Measurements from ENCODE around the gene TMEM88. TPM values are rescaled to one million over a fixed set of nuclear protein-coding genes. Genes with fewer than 3 reads are reported as not detected.
"Not testable (repeated sequence)": the region's sequence is repeated elsewhere in the genome, so short reads cannot be mapped to it uniquely, and the experiment has no call there.

Gene TMEM88, protein sequence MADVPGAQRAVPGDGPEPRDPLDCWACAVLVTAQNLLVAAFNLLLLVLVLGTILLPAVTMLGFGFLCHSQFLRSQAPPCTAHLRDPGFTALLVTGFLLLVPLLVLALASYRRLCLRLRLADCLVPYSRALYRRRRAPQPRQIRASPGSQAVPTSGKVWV
- 24.8 and 46.8 TPM in 2 replicates for total RNA-seq

DNA sequence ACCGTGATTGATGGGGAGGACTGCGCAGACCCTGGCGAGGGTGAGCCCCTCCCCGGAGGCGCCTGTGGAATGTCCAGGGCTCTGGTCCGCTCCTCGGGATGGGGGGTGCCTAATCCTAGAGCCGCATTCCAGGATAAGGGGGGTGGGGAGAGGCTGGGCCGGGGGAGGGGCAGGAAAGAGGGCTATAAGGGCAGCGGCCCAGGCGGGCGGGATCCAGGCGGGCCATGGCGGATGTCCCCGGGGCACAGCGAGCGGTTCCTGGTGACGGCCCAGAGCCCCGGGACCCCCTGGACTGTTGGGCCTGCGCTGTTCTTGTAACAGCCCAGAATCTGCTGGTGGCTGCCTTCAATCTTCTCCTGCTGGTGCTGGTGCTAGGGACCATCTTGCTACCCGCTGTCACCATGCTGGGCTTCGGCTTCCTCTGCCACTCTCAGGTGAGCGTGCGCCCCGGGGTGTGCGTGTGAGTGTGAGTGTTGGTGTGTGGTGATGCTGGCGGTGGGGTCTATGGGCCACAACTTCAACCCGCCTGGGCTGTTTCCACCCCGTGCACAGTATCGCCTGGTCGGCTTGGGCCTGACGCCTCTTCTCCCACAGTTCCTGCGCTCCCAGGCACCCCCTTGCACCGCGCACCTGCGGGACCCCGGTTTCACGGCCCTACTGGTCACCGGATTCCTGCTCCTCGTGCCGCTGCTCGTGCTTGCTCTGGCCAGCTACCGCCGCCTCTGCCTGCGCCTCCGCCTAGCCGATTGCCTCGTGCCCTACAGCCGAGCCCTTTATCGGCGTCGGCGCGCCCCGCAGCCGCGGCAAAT lies at the start of gene TMEM88:
Gene TMEM88, plus strand, starts transcription at position 216 of the 809 bp plus-strand sequence. Its CDS starts 9 bp downstream, at position 225.
- DNase-seq (ENCODE audit: extremely low read depth, low read depth, low spot score) = no peak

- DNase-seq (ENCODE audit: extremely low read depth, low read depth, low spot score) = no peak
Measured at GRCh38 chr17:7806587-7806986, 48.3 kb upstream of the TMEM88 start.

- DNase-seq (ENCODE audit: extremely low read depth, low read depth, low spot score) = no peak
Measured at GRCh38 chr17:7807206-7807605, 47.7 kb upstream of the TMEM88 start.

GRCh38 chr17:7809086-7809790 lies 45.6 kb upstream of the TMEM88 start:
- no peak for DNase-seq (ENCODE audit: extremely low read depth, low read depth, low spot score)

DNA sequence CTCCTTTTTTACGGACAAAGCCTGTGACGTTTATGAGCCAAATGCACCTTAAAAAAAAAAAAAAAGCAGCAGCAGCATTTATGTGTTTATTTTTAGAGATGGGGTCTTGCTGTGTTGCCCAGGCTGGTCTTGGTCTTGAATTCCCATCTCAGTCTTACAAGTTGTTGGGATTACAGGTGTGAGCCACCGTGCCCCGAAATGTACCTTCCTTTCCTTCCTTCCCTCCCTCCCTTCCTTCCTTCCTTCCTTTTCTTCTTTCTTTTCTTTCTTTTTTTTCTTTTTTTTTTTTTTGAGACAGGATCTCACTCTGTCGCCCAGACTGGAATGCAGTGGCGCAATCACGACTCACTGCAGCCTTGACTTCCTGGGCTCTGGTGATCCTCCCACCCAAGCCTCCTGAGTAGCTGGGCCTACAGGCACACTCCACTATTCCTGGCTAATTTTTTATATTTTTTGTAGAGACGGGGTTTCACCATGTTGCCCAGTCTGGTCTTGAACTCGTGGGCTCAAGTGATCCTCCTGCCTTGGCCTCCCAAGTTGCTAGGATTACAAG lies 45.0 kb upstream of the TMEM88 start:
- DNase-seq (ENCODE audit: extremely low read depth, low read depth, low spot score) = not testable (repeated sequence)

DNA sequence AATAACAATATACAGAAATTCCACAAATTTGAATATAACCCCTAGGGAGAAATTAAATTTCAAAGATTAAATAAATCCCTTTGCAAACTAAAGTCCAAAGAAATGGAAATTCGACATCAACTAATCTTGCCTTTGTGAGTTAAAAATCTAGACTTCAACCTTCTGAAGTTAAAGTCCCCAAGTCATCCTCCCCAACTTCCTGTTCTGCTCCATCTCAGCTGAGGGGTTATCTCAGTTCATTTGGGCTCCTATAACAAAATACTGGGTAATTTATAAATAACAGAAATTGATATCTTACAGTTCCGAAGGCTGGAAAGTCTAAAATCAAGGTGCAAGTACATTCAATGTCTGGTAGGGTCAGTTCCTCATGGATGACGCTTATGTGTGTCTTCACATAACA lies 43.6 kb upstream of the TMEM88 start:
- DNase-seq (ENCODE audit: extremely low read depth, low read depth, low spot score) = no peak

DNA sequence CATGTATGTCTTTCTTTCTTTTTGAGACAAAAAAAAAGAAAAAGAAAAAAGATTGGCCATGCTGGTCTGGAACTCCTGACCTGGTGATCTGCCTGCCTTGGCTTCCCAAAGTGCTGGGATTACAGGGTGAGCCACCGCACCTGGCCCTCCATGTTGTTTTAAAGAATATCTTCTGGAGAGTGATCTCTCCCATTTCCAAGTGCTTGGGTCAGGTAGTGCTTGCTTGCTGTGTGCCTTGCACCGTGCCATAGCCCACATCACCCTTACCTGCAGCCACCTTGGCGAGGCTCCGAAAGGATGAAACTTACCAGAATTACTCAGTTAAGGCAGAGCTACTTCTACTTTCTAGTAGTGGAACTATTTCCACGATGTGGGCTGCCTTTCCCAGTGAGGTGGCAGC lies 39.9 kb upstream of the TMEM88 start:
- no peak for DNase-seq (ENCODE audit: extremely low read depth, low read depth, low spot score)

DNA sequence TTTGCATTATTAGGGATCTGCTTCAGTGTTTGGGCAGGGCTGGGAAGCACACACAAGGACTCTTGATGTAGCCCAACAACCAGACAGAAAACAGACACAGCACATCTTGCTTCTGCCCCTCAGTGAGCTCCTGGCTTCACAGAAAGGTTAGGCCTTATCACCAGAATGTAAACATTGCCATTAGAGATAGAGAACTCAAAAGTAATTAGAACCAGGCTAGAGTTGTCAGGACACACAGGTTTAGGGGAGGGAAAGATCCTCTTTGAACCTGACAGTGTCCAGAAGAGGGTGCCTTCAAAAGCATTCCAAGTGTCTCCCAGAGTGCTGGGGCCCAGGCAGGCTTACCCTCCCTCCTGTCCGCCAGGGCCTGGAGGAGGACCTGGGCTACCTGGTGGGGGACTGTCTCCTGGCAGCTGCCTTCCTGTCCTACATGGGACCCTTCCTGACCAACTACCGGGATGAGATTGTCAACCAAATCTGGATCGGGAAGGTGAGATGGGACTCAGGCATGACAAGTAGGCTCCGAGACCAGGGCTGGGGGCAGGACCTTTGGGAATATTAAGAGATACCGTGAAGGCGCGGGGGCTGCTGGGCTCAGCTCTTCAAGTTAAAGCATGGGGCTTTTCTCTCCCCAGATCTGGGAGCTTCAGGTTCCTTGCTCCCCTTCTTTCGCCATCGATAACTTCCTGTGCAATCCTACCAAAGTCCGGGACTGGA lies 37.8 kb upstream of the TMEM88 start:
- DNase-seq (ENCODE audit: extremely low read depth, low read depth, low spot score) = no peak

DNA sequence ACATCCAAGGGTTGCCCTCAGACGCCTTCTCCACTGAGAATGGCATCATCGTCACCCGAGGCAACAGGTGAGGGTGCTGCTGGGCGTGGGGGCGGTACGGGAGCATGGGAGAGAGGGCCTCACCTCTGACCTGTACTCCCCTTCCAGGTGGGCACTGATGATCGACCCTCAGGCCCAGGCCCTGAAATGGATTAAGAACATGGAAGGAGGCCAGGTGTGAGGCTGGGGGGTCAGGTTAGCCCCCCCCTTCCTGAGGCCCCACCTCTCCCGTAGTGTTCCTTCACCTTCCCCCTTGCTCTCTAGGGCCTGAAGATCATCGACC lies 37.3 kb upstream of the TMEM88 start:
- DNase-seq (ENCODE audit: extremely low read depth, low read depth, low spot score) = no peak

DNA sequence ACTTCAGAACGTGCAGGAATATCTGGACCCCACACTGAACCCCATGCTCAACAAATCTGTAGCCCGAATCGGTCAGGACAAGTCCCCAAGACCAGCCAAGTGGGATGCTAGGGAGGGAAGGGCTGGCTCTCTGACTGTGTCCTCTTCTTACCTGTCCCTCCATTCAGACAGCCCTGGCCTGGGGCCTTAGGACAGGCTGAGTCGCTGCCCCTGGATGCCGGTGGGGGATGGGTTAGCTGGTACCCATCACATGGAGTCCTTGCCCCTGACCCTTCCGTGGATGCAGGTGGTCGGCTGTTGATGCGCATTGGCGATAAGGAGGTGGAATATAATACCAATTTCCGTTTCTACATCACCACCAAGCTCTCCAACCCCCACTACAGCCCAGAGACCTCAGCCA lies 36.8 kb upstream of the TMEM88 start:
- no peak for DNase-seq (ENCODE audit: extremely low read depth, low read depth, low spot score)

DNA sequence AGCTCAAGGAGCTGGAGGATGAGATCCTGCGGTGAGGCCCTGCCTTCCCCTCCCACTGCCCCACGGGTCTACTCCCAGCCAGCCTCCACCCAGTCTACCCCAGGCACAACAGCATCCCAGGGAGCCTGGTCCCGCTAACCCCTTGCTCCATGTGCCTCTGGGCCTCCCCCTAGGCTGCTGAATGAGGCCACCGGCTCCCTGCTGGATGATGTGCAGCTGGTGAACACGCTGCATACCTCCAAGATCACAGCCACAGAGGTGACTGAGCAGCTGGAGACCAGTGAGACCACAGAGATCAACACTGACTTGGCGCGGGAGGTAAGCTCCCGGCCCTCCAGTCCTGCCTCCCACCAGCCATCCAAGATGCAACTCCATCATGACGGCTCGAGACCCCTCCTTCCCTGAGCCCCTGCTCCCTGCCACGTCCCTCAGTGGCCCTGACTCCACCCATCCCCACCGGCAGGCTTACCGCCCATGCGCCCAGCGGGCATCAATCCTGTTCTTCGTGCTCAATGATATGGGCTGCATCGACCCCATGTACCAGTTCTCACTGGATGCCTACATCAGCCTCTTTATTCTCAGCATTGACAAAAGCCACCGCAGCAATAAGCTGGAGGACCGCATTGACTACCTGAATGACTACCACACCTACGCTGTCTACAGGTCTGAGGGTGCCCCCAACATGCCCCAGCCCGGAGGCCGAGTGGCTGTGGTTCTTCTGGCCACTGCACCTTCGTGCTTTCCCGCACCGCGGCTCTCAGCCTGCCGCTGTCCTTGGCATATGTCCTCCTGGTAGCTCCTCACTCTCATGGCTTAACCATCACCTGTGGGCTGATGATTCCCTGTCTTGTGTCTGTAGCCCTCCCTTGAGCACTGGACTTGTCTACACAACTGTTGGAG lies 35.9 kb upstream of the TMEM88 start:
- DNase-seq (ENCODE audit: extremely low read depth, low read depth, low spot score) = no peak

- DNase-seq (ENCODE audit: extremely low read depth, low read depth, low spot score) = no peak
Measured at GRCh38 chr17:7820231-7820630, 34.6 kb upstream of the TMEM88 start.

DNA sequence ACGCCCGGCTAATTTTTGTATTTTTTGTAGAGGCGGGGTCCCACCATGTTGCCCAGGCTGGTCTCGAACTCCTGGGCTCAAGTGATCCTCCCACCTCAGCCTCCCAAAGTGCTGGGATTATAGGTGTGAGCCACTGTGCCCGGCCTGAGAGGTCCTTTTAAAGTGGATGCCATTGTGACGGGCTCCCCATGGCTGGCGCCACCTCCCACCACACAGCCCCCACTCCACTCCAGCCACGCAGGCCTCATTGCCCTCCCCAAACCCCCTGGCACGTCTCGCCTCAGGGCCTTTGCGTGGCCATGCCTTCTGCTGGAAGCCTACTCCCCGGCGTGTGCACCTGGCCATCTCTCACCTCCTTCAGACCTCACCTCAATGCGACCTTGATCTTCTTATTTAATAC lies 32.7 kb upstream of the TMEM88 start:
- no peak for DNase-seq (ENCODE audit: extremely low read depth, low read depth, low spot score)

DNA sequence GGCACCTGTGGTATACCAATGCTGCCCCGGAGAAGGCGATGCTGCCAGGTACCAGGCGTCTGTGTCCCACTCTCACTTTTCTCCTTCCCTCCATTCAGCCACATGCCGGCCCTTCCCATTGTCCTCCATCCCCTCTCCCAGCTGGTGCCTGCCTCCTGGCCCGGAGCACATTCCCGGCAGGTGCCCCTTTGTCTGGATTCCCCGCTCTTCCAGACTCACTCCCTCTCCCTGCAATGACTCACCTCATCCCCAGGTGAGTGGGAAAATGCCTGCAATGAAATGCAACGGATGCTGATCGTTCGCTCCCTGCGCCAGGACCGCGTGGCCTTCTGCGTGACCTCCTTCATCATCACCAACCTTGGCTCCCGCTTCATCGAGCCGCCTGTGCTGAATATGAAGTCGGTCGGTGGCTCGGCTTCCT lies 31.3 kb upstream of the TMEM88 start:
- DNase-seq (ENCODE audit: extremely low read depth, low read depth, low spot score) = no peak

DNA sequence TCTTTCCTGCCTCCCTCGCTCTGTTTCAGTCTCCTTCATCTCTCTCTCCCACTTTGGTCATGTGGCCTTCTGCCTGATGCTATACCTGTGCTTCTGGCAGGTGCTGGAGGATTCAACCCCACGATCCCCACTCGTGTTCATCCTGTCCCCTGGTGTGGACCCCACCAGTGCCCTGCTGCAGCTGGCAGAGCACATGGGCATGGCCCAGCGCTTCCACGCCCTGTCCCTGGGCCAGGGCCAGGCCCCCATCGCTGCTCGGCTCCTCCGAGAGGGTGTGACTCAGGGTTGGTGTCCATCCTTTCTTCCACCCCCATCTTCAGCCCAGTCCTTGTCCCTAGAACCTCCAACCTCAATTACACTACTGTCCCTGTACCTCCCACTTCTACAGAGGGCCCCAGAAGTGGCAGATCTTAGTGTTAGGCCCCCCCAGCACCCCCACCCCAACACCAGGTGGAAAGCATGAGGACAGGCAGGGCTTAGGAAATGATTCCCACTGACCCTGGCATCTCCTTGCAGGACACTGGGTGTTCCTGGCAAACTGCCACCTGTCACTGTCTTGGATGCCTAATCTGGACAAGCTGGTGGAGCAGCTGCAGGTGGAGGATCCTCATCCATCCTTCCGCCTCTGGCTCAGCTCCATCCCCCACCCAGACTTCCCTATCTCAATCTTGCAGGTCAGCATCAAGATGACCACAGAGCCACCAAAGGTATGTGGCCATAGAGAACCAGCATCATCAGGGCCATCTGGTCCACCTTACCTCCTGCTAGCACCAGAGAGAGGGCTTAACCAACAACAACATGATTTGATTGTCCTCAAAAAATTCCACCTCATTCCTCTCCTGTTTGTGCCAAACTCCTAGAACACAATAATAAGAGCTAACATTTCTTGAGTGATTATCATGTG lies 30.6 kb upstream of the TMEM88 start:
- DNase-seq (ENCODE audit: extremely low read depth, low read depth, low spot score) = no peak

- DNase-seq (ENCODE audit: extremely low read depth, low read depth, low spot score) = no peak
Measured at GRCh38 chr17:7825206-7825990, 29.5 kb upstream of the TMEM88 start.

- DNase-seq (ENCODE audit: extremely low read depth, low read depth, low spot score) = no peak
Measured at GRCh38 chr17:7830616-7831015, 24.2 kb upstream of the TMEM88 start.

DNA sequence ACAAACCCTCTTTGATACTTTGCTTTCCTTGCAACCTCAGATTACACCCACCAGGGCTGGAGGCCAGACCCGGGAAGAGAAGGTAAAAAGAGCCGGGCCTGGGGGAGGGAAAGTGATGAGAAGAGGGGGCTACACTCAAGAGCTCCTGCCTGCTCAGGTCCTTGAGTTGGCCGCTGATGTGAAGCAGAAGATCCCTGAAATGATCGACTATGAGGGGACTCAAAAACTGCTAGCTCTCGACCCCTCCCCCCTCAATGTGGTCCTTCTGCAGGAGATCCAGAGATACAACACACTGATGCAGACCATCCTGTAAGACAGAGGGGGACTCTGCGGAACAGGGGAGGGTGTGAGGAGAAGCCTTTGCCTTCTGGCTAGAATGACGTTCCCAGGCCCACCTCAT lies 23.6 kb upstream of the TMEM88 start:
- DNase-seq (ENCODE audit: extremely low read depth, low read depth, low spot score) = no peak

All from glomerular endothelial cell (primary cell).